Measurements from ENCODE around the gene GATA5.

Gene GATA5

DNA sequence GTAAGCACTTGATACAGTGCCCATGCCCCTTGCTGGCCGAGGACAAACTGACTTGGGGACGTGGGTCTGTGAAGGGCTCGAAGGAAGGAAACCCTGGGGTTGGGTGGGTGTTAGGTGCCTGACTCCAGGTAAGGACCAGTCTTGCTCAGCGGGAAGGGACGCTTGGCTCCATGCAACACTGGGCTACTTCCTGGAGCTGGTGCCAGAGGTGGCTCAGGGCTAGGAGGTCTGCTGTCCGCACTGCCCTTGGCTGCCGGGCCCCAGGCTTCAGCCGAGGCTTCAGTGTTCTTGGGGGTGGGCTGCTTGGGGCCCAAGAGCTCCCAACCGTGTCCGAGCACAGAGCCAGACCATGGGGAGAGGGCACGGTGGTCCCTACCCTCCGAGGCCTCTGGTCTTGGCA is 5.3 kb downstream of the GATA5 start:
- no peak for DNase-seq

DNA sequence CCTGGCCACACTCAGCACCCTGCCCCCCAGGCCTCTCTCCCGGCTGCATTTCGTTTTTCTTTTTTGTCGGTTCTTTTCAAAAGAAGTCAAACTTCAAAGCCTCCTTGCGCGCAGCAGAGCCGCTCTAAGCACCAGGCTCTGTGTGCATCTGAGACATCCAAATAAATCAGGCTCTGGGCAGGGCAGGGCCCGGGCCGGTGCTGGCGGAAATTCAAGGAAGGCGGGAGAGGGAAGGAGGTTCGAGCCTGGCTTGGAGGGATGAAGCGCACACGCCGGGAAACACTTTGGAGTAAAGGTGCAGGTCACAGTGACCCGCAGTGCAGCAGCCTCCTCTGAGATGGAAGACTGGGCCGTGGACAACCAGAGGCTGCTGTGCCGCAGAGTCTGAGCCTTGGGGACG is 5.8 kb downstream of the GATA5 start:
- no peak for DNase-seq

DNA sequence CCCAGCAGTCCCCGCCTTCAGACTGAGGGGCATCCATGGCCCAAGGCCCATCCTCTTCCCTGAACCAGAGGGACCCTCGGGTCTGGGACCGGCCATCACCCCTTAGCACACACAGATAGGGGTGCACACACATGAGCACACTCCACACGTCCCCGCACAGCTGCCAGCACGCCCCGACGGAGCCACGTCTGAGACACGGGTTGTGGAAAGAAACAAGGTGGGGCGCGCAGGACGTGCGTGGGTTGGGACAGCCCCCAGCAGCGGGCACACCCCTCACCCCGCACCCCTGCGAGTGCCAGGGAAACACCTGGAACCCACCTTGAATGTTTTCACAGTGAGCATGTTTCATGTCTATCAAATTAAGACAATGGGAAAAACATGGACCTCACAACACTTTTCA is 6.4 kb downstream of the GATA5 start:
- no peak for DNase-seq

DNA sequence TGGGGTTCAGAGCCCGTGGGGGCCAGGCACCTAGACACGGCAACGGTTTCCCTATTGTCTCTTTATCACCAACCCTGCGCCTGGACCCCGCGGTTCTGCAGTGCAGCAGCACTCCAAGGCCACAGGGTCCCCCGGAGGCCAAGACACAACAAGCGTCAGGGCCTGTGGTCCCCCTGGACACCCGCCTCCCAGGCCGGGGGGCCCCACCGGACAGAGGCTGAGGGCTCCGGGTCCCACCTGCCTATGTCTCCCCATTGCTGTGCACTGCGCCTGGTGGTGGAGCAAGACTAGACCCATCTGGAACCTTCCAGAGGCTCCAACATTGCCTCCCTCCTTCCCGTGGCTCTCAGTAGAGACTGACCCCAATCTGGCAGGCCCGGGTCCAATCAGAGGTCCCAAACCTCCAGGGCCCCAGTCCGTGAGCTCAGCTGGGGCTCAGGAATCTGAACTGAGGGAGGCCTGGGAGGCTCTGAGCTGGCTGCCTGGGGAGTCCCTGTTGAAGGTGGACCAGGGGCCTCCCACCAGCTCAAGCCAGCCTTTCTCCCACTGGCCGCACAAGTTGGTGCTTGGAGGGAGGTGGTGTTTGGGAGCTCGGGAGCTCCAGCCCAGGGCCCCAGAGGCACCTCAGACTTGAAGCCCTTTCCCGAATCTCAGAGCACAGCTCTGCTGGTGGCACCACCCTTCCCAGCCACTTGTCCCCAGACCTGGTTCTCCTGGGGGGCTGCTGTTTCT is 8.8 kb downstream of the GATA5 start:
- no peak for DNase-seq

DNA sequence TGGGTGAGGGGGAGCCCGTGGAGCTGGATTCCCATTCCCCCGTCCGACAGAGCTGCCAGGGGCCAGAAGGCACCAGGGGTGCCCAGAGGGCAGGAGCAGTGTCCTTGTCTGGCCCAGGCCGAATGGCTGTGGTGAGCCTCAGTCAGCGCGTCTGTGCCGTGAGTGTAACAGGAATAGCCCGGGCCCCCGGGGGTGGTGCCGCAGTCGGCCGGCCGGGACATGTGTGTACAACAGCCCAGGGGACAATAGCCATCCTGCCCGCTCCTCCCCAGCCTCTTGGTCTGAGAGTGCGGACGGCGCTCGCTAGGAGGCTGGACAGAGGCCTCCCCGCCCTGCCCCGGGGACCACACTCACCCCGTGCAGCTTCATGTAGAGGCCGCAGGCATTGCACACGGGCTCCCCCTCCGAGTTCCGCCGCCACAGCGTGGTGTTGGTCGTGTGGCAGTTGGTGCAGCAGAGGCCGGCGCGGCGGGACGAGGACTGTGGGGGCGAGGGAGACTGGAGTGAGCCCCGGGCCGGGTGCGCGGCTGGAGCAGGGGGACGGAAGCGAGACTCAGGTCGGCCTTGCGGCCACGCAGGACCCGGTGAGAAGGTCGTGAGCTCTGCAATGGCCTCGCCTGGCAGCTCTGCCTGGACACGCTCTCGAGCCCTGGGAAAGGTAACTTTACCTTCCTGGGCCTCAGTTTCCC is 9.6 kb downstream of the GATA5 start:
- no peak for DNase-seq

DNA sequence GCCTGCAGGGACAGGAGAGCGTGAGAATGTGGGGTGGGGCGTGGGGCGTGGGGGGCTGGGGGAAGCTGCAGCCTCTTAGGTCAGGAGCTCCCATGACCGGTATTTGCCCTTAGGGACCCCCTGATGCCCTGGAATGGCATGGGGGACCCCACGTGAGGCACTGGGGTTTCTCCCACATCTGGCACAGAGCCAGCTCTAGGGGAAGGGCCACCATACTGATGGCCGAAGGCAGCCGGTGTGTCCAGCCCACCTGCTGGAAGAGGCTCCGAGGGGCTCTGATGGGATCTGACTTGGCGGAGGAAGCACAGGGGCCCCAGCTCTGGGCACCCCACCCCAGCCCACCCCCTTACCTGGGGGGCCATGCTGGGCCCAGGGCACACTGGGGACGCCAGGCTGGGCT is 10.8 kb downstream of the GATA5 start:
- DNase-seq, result no peak

DNA sequence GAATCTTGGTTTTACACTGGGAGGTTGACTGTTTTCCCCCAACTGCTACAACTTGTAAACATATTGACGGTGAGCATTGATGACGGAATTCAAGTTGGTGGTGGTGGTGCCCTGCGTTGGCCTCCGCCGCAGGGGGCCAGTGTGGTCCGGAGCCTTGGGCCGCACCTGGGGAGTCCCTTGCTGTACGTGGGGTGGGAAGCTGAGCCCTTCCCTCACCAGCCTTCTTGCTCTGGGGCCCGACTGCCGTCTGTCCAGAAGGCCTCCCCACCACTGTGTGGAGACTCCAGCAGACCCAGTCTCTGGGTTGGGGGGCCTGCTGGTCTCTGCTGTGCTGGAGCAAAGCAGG is 11.4 kb downstream of the GATA5 start:
- DNase-seq, result no peak

DNA sequence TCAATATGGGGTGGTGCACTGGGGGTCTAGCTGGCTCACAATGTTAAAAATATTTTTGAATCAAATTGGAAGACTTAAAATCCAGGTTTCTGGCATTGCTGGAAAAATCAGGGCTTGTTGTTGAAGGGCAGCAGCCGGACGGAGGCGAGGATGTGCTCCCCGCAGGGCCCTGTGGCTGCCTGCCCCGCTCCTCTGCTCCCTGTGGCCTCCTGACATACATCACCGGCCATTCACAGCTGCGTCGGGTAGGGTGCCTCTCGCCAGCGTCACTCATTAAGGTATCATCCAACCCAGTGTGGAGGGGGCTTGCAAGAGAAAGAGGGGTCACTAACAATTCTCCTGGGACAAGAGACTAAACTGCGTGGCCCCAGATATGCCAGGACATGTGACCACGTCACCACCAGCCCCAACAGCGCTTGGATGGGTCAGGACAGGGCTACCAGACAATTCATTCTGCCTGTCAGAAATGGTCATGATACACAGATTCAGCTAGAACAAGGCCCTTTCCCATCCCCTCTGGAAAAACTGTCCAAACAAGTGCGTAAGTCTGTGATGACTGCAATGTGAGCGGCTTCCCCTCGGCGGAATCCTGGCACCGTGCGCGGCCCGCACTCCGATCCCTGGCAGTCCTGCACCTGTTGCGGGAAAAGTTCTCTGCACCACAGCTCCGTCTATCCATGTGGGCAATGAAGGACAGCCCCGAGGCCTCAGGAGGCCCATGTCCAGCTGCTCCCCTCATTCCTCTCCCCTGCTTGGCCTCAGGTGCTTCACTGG is 12.0 kb downstream of the GATA5 start:
- no peak for DNase-seq

DNA sequence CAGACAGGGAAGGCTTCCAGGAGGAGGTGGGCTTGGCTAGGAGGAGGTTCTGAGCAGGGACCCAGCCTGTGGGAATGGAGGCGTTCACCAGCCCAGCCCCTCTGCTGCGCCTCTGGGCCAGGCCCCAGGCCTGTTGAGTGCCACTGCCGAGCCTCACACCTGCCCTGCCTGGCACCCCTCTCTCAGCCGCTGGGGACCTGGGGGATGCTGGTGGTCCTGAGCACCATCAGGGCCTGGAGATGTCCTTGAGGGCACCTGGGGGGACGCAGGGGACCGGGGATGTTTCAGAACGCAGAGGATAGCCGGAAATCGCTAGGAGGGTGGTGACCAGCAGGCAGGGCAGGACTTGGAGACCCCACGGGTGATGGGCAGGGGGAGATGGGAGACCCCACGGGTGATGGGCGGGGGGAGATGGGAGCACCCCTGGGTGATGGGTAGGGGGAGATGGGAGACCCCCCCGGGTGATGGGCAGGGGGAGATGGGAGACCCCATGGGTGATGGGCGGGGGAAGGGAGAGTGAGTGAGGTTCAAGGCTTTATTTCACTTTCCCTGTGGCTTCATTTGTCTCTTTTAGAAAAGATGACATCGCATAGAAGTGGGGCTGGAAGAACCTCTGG is 12.7 kb downstream of the GATA5 start:
- no peak for DNase-seq

DNA sequence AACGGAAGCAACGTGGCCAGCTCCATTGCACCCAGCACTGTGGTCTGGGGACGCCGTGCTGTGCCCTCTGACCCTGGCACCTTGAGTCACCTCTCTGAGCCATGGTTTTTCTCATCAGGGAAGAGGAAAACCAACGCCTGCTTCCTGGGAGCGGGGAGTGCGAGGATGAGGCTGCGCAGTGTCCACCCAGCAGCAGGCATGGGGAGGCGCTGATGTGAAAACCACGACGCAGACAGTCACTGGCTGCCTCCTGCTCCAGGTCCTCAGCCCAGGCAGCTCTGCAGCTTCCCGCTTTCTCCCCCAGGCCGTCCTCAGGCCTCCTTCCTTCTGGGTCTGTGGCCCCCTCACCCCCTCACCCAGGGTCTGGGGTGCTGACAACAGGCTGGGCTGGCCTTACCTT is 14.0 kb downstream of the GATA5 start:
- DNase-seq, result no peak

DNA sequence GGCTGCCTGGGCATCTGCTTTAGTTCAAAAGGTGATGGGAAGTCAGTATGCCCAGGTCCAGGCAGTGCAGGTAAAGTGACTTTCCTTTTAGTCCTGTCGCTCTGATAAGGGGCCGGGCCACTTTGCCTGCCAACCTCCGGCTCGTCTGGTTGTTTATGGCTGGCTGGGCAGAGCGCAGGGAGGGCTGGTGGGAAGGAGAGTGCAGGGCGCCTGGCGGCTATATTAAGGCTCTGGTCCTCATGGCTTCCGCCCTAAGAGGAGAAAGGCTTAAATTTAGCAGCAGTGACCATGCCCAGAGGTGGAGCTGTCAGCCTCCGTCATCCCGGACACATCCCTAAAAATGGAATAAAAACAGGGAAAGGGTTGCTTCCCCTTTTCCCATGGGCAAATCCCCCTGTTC is 14.6 kb downstream of the GATA5 start:
- no peak for DNase-seq

DNA sequence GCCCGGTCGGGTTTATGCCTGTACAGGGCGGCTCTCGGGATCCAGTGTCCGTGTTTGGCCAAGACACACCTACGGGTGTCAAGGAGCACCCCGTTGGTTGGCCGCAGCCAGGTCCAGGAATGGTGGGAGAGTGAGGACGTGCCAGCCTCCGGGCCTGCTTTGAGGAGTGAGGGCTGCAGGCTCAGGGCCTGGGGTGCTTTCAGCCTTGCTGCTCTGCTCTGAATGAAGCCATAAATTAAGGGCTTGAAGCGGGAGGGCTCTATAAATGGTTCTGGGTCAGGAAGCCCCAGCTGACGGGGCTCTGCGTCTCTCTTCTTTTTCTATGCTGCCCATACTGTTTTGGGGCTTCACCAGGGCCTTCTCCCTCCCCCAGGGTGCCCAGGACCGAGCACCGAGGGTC is 15.1 kb downstream of the GATA5 start:
- DNase-seq, result no peak

DNA sequence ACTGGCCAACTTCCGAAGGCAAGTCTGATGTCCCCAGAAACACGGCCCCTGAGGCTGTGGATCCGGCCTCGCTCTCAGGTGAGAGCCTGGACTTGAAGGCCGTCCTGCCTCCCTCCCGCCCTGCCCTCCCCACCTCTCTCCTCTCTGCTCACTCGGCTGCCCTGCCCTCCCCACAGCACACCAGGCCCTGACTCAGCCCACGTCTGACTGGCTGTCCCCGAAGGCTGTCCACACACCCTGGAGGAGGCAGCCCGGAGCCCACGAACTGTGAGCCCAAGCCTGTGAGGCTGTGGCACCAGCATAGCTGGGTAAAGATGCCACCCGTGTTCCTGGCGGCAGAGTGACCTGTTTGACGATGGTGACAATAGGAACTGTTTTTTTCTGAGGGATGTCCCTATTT is 16.3 kb downstream of the GATA5 start:
- DNase-seq, result no peak

DNA sequence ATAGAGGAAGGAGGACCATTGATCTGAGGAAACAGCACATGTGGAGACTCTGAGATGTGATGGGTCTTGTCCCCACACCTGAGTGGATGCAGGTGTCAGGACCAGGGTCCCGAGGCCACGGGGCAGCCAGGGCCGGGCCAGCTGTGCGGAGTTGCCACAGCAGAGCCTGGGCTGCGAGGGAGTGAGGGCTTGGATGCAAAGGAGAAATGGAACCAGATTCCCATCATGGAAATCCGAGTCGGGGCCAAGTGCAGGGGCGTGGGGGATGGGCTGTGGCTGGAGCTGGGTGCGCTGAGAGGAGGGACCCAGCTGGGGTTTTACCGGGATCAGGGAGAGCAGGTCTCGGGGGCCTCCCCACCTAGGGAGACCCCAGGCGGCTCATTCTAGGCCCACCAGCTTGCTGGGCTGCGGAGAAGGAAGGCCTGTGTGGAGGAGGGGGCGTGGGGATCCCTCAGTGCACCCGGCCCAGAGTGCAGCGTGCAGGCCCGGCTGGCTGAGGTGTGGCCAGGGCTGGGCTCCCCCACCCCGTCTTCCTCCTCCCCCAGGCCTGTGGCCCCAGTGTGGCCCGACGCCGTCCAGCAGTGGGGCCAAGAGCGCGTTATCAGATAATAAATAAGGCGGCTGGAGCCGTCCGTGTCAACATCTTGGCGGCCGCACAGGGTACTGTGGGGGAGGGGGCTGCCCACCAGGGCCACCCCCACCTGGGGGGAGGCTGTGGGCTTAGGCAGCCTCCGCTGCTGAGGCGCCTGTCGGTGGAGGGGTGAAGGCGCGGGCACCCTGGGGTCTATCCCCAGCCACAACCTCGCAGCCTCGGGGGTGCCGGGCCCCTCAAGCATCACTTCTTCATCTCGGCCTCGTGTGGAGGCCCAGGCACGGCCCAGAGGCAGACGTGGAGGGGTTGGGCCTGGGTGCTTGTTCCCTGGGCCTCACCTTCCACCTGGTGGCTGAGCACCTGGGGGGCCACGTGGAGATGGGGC is 17.2 kb downstream of the GATA5 start:
- no peak for DNase-seq

DNA sequence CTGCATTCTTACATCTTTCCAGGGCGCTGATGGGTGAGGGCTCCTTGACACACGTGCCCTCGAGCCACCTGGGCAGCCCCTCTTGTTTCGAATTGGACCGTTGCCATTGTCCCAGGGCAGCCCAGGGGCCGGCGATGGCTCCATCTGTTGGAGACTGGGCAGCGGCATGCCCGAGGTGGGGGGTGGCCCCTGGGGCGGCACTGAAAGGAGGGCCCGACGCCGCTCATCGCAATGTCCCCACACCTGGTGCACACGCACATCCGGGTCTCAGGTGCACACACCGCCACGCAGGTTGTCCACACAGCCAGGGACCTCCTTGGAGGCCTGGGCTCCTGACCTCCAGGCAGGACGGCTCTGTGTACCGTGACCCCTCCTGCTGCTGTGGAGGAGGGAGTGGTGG is 18.0 kb downstream of the GATA5 start:
- DNase-seq, result no peak

DNA sequence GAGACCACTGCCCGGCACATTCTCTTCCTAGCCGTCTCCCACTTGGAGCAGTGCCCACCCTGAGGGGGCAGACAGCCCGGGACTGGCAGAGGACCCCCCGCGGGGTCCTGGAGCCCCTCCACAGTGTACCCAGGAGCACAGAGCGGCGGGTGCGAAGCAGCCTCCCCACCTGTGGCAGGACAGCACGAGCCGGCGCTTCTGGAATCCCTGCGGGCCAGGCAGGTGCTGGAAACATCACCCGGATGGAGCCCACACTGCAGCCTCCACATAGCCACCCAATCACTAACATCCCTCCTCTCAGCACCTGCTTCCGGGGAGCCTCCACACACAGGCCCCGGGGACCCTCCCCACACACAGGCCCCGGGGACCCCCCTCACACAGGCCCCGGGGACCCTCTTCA is 18.7 kb downstream of the GATA5 start:
- no peak for DNase-seq

DNA sequence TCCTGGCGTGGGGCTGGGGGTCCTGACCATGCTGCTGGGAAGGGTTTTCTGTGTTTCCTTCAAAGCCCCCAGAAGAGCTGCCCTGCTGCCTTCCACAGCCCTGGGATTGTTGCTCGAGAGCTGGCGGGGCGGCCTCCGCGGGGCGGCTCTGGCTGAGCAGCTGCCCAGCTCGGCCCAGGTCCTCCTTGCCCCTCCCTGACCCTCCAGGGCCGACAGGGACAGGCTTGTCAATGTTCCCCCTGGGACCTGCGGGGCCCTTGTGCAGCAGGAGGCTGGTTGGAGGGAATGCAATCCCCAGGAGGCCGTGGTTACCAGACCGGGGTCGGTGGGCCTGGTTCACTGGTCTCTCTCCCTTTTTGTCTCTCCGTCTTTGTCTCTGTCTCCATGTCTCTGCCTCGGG is 19.9 kb downstream of the GATA5 start:
- no peak for DNase-seq

DNA sequence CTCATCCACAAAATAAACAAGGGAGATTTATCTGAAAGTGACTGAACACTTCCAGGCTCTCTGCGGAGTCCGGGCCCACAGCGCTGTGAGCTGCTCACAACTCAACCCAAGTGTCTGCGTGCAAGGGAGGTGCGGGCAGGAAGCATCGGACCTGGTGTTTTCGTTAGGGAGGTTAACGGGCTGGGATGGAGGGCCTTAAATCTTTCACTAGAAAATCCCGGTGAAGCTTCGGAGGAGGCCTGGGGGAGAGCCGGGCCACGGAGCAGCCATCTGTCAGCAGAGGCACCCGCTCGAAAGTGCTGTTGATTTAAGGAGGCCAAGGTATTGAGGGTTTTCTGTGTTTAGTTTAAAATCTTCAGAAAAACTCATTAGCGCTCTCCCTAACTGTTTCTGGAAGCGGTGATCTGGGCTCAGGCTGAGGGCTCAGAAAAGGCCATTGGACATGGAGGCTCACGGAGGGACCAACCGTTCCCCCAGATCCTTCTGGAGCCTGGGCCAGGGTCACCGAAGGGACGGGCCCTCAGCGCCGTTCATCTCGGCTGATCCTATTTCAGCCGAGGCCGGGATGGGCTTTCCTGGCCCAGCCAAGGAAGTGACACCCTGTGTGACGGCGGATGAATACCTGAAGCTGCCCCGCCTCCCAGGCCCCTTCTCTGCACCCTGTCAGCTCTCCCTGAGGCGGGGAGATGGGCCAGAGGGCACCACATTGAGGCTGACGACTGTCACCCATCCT is 20.7 kb downstream of the GATA5 start:
- no peak for DNase-seq

DNA sequence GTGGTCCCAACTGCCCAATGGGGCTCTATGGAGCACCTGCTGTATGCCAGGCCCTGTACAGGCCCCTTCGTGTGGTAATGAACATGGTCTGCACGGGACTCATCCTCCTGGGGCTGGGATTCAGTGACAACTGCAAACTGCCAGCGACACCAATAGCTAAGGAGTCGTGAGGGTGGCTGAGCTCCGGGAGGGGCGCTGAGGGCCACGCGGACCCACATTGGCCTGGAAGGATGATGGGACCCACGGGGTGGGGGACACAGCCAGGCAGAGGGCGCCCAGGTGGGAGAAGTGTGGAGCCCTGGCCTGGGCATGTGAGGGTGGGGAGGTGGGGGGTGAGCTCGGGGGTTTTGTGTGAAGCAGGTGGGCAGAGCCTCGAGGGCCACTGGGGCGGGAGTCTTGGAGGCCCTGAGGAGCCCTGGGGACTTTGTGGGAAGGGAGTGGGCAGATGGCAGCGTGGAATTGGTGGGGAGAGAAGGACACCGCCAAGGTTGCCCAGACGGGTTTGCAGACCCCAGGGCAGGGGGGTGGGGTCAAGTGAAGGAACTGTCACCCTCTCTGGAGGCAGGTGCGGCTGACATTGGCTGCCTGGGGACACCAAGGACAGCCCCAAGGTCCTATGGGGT is 22.5 kb downstream of the GATA5 start:
- DNase-seq, result no peak

DNA sequence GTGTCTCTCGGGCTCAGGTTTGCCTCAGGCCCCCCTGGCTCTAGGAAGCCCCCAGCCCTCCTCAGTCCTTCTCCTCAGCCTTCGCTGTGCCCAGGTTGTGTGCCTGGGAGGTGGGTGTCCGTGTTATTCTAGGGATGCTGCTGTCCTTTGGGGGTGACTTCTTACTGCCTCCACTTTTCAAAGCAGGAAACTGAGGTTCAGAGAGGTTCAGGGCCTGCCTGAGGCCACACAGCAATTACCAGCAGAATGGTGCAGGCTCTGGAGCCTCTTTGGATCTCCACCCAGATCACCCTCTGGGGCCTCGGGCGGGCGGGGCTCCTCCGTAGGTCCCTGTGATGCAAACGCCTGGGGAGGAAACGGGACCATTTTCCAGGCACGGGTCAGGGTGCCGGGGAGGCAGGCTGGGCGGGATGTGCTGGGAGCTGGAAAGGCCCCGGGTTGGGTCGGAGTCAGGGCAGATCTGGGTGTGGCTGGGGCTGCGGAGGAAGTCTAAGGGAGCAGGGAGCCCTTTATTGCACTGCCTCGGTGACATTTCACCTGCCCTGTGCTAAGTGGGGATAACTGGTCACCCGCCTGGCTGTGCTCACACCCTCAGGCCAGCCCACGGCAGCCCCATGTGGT is 23.2 kb downstream of the GATA5 start:
- DNase-seq, result no peak

DNA sequence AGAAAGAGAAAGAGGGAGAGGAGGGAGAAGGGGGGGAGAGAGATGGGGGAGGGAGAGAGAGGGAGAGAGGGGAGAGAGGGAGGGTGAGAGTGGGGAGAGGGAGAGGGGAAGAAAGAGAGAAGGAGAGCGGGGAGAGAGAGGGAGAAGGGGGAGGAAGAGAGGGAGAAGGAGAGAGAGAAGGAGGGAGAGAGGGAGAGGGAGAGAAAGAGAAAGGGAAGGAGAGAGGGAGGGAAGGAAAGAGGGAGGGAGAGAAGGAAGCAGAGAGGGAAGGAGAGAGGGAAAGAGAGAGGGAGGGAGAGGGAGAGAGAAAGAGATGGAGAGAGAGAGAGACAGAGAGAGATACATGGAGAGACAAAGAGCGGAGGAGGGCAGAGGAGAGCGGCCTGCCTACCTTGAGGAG is 23.8 kb downstream of the GATA5 start:
- no peak for DNase-seq
